ENCODE results near the gene NCAM2. TPM values are rescaled to one million over a fixed set of nuclear protein-coding genes. Genes with fewer than 3 reads are reported as not detected.

NCAM2 gene
- total and polyA plus RNA-seq, 2 of the 8 experiments (the other 6 are each of a cell fraction or from before 2014, with no cell fraction given): 0.14 to 1.1 TPM

DNA sequence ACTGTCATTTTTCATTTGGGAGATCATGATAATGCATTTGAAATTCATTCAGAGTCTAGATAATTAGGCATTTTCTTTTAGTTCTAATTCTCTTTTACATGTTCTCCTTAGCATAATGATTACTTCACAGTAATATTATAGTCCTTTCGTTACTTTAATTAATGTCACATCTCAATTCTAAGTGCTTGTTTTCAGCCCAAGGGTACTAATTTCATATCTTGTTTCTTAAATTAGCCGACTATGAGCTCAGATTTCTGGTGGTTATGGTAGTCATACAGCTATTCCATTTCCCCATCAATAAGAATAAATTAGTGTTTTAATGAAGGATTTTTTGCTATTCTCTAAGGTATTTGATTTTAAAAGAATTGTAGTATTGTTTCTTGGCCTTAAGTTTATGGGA is 120.9 kb downstream of the NCAM2 start (continued):
- TF ChIP-seq FOSL1 (IDR thresholded peaks at IDR 0.05; ENCODE audit: insufficient read depth, low read depth, low read length): no peak
- TF ChIP-seq E2F6 (IDR thresholded peaks at IDR 0.05): no peak
- no peak for TF ChIP-seq SIRT6 (IDR thresholded peaks at IDR 0.05; ENCODE audit: low read length)
- TF ChIP-seq POU5F1 (IDR thresholded peaks at IDR 0.05; ENCODE audit: low read depth, low read length): no peak
- no peak for TF ChIP-seq NANOG (IDR thresholded peaks at IDR 0.05; ENCODE audit: insufficient read depth, low read depth, low read length, poor library complexity, severe bottlenecking)
- no peak for TF ChIP-seq RAD21 (IDR thresholded peaks at IDR 0.05 in 1 of 2, conservative IDR thresholded peaks at IDR 0.05 in 1 of 2; ENCODE audit: low read depth in 2 of 2, low read length in 2 of 2)
